D341Med (cell line): Measurements from ENCODE around the gene AKAP13.
"Not testable (repeated sequence)": the region's sequence is repeated elsewhere in the genome, so short reads cannot be mapped to it uniquely, and the experiment has no call there.

Experiments used
- DNase-seq: peaks from one replicate; pipeline ENCODE4 v3.0.0; 2012; ENCODE audit warnings: low spot score

The AKAP13 gene

DNA sequence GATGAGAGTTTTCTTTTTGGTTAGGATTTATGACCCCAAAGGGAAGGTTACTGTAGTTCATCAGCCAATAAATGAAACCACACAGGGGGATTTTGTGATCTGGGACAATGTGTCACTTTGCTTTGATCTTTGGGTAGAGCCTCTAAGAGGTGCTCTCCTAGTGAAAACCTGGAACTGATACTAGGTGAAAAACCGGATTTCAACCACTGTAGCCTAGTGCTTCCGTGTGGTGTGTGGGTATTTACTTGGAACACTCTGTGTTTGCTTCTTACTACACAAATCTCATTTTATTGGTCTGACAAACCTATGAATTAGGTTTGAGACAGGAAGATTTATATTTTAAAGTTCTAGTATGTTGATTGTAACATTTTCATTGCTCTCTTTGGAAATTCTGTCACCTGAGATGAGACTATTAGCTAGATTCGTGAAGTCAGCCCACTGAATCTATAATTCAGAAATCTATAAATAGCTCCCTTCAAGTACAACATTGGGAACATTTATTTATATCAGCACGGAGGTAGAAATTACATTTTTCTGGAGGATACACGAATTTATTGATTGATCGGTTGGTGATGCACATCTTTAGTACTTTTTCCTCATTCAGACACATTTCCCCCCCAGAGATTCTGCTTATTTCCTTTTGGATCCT, 119.8 kb downstream of the AKAP13 start:
- DNase-seq = no peak

- DNase-seq = peak; percentile 47
Measured at GRCh38 chr15:85500729-85501128, 120.3 kb downstream of the AKAP13 start.

- DNase-seq = no peak
Measured at GRCh38 chr15:85501574-85501973, 121.2 kb downstream of the AKAP13 start.

- DNase-seq = no peak
Measured at GRCh38 chr15:85503151-85503799, 122.9 kb downstream of the AKAP13 start.

GRCh38 chr15:85504749-85505676, 124.6 kb downstream of the AKAP13 start:
- no peak for DNase-seq

DNA sequence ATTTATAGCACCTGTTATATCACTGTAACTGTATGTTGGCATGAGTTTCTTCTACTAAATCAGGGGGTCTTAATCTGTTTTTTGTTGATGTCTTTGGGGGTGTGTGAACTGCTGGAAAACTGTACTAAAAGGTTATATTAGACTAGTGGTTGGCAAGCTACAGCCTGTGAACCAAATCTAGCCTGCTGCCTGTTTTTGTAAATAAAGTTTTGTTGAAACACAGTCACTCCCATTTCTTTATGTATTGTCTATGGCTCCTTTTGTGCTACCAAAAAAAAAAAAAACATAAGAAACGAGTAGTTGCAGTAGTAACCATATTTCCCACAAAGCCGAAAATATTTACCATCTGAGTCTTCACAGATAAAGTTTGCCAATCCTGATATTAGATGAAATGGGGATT, 126.7 kb downstream of the AKAP13 start:
- DNase-seq = no peak

DNA sequence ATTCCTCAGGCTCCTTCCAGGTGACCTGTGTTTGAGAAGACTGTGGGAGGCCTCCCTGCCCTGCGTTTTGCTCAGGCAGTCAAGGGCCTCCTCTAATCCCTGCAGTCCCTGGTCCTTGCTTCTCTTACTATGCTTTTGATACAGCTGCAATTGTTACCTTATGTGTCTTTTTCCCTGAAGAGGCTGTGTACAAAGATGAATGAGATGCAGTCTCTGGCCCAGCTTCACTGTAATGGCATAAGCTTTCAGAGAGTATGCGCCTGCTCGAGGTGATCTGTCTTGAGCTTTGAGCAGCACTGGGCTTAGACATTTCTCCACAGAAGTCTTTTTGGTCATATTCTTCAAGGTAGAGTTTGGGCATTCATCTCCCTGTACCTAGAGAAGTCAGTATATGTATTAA, 129.6 kb downstream of the AKAP13 start:
- no peak for DNase-seq

- DNase-seq = no peak
Measured at GRCh38 chr15:85514413-85514812, 134.0 kb downstream of the AKAP13 start.

DNA sequence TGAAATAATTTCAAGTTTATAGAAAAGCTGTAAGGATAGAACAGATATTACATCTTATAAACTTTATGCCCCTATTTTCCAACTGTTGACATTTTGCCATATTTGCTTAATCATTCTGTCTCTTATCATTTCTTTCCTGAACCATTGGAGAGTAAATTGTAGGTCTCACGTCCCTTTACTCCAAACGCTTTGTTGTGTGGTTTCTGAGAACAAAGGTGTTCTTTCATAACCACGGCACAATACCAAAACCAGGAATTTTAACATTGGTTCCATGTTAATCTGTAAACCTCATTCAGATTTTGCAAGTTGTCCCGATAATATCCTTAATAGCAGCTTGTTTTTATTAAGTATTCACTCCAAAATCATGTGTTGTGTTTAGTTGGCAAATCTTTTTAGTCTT, 134.8 kb downstream of the AKAP13 start:
- no peak for DNase-seq

GRCh38 chr15:85517086-85517485, 136.7 kb downstream of the AKAP13 start:
- no peak for DNase-seq

- DNase-seq = no peak
Measured at GRCh38 chr15:85518979-85519761, 138.8 kb downstream of the AKAP13 start.

GRCh38 chr15:85520650-85521049, 140.2 kb downstream of the AKAP13 start:
- no peak for DNase-seq

GRCh38 chr15:85523530-85523929, 143.1 kb downstream of the AKAP13 start:
- DNase-seq = no peak

DNA sequence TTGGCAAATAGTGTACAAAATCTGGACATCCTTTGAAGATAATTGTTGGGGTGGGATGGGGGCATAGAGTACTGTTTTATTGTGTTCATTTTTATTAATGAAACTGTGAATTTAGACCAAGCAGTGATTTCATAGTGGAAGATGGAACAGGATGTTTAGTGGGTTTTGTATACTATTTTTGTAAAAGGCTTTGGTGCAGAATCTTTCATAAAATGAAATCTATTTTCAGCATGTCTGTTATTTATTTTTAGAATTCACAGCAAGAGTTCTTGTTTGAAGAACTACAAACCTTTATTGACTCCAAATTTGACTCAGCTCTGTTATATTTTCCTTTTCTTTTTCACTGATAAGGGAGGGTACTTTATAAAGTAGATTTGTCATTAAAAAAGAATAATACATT, 145.4 kb downstream of the AKAP13 start:
- DNase-seq = no peak

GRCh38 chr15:85527895-85528294, 147.5 kb downstream of the AKAP13 start:
- DNase-seq = no peak

DNA sequence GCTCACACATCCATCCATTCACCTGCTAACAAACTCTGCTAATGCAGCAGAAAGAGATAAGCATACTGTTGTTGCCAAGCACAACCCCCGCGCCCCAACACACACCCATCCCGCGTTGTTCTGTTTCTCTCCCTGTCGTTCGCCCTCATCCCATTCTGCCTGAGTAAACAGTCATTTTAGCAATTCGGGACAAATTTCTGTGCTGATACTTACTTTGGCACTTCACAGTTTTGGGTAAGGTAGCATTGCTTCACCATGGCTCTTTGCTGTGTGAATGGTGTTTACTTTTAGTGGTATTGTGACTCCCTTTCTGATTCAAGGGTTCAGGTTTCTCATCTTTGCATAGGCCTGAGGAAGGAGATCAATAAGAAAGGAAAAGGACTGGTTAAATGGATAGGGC, 149.7 kb downstream of the AKAP13 start:
- DNase-seq = no peak

GRCh38 chr15:85531083-85531482, 150.7 kb downstream of the AKAP13 start:
- DNase-seq = no peak

- DNase-seq = no peak
Measured at GRCh38 chr15:85532689-85533088, 152.3 kb downstream of the AKAP13 start.

DNA sequence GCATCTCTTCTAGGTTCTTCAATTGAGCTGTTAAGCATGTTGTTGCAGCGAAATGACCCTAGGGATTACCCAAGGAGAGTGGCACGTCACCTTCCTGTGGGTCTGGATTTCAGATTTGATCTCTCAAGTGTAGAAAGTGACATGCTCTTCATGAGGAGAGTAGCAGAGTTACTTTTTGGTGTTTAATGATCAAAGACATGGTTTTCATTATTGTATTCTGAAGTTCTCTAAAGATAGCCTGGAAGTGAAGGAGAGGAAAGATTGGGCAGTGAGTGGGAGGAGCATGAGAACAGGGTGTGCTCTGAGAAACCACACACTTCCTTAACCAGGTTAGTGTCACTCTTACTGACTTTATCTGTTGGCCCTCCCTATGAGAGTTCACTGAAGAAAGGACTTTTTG, 153.6 kb downstream of the AKAP13 start:
- no peak for DNase-seq

DNA sequence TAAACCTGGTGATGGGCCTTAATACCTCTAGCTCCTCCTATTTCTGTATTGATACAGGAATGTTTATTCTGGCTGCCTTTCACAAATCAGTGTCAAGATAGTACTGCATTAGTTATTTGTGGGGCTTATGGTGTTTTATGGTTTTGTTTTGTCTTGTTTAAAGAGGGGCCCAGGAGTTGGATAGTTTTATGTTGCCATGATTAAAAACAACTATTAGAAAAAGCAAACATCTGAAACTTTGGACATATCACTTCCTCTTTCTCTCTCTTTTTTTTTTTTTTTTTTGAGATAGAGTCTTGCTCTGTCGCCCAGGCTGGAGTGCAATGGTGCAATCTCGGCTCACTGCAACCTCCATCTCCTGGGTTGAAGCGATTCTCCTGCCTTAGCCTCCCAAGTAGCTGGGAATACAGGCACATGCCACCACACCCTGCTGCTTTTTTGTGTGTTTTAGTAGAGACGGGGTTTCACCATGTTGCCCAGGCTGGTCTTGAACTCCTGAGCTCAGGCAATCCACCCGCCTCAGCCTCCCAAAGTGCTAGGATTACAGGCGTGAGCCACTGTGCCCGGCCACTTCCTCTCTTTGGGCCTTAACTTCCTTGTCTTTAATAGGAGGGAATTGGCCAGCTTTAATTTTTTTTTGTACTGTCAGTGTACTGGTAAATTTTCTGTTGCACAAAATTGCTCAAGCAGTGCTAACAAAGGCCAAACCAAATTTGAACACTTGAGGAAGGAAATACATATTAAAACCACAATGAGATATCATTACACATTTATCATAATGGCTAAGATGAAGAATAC, 155.3 kb downstream of the AKAP13 start:
- DNase-seq = not testable (repeated sequence)

- no peak for DNase-seq
Measured at GRCh38 chr15:85536341-85536740, 155.9 kb downstream of the AKAP13 start.
